ENCODE measurements around the gene IMP4. TPM values are rescaled to one million over a fixed set of nuclear protein-coding genes. Genes with fewer than 3 reads are reported as not detected.

The IMP4 gene
- total and polyA plus RNA-seq, 2 of the 13 experiments (the other 11 are each of a cell fraction or from before 2014, with no cell fraction given) = 142 to 158 TPM

- TF ChIP-seq BCL3 (CRISPR knock-in tag; IDR thresholded peaks at IDR 0.05) (peak; percentile 94), ZNF235 (CRISPR knock-in tag; IDR thresholded peaks at IDR 0.05; ENCODE audit: borderline replicate concordance) (no peak), ESRRA (CRISPR knock-in tag; IDR thresholded peaks at IDR 0.05; ENCODE audit: low read depth) (no peak), ZNF879 (CRISPR knock-in tag; IDR thresholded peaks at IDR 0.05) (peak; percentile 51; the same call in 1 of the 2 replicates), ZFYVE20 (CRISPR knock-in tag; IDR thresholded peaks at IDR 0.05; ENCODE audit: borderline replicate concordance, low read depth) (no peak; the same call in 1 of the 2 replicates), NAIF1 (CRISPR knock-in tag; IDR thresholded peaks at IDR 0.05; ENCODE audit: borderline replicate concordance) (no peak), BCL6 (CRISPR knock-in tag; IDR thresholded peaks at IDR 0.05) (no peak; the same call in 1 of the 2 replicates), CHD2 (IDR thresholded peaks at IDR 0.05; ENCODE audit: low read depth, low read length) (no peak), ZNF710 (CRISPR knock-in tag; IDR thresholded peaks at IDR 0.05; ENCODE audit: borderline replicate concordance) (no peak; the same call in none of the 2 replicates), ZNF34 (CRISPR knock-in tag; IDR thresholded peaks at IDR 0.05; ENCODE audit: borderline replicate concordance) (no peak), MBD4 (IDR thresholded peaks at IDR 0.05; ENCODE audit: borderline replicate concordance, low read length) (no peak), NR0B2 (CRISPR knock-in tag; IDR thresholded peaks at IDR 0.05) (no peak), PBX3 (CRISPR knock-in tag; IDR thresholded peaks at IDR 0.05; ENCODE audit: borderline replicate concordance) (no peak; the same call in 1 of the 2 replicates), ZNF138 (CRISPR knock-in tag; IDR thresholded peaks at IDR 0.05; ENCODE audit: low read depth) (no peak), FOXP1 (IDR thresholded peaks at IDR 0.05) (no peak), FOXP1 (CRISPR knock-in tag; IDR thresholded peaks at IDR 0.05) (no peak), FOXO4 (CRISPR knock-in tag; conservative IDR thresholded peaks at IDR 0.05) (no peak), THAP8 (CRISPR knock-in tag; IDR thresholded peaks at IDR 0.05; ENCODE audit: borderline replicate concordance) (peak; percentile 94), ZBTB44 (CRISPR knock-in tag; IDR thresholded peaks at IDR 0.05) (no peak; the same call in 1 of the 2 replicates)
These were observed 13.1 kb downstream of the IMP4 start, which contains the start of gene PTPN18 (continued) for GRCh38 chr2:130355578-130356431.
